Right renal pelvis (tissue), 4 donors: ENCODE data around the gene TTC38. TPM values are rescaled to one million over a fixed set of nuclear protein-coding genes. Genes with fewer than 3 reads are reported as not detected.

ENCODE experiments used
- DNase-seq, 4 donors: peaks; one replicate each; pipeline ENCODE4 v3.0.0-alpha.2; 2013; ENCODE audit warnings: low read depth in 4 of 4, low spot score in 3 of 4, missing footprints in 1 of 4
- polyA plus RNA-seq, 4 donors: library from polyadenylated mRNA; unstranded; fragments of 120-200 nt; gene quantifications; one replicate each; pipeline ENCODE4 v1.2.1, GENCODE V29; 2013; ENCODE audit not compliant: insufficient read length in 4 of 4

The TTC38 gene
- polyA plus RNA-seq, 4 donors: 45.5 to 68.1 (median 53.0) TPM

GRCh38 chr22:46322711-46323110, 54.9 kb downstream of the TTC38 start:
- no peak for DNase-seq

DNA sequence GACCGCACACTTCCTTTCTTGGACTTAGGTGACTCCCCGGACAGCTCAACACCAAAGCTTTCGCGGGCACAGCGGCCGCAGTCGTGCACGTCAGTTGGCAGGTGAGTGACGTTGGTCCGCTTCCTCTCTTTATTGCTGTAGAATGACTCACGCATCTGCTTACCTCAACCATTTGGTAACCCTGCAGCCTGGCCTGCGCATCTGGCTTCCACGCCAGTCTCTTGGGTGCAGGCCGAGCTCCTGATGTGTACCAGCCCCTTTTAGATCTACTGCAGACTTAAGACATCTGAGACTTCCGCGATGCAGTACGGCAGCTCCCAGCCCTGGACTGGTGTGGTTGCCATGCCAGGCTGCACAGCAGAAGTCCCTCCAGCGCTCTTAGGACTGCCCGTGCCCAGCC, 55.4 kb downstream of the TTC38 start:
- no peak for DNase-seq

GRCh38 chr22:46326066-46326680, 58.4 kb downstream of the TTC38 start:
- DNase-seq: no peak

DNA sequence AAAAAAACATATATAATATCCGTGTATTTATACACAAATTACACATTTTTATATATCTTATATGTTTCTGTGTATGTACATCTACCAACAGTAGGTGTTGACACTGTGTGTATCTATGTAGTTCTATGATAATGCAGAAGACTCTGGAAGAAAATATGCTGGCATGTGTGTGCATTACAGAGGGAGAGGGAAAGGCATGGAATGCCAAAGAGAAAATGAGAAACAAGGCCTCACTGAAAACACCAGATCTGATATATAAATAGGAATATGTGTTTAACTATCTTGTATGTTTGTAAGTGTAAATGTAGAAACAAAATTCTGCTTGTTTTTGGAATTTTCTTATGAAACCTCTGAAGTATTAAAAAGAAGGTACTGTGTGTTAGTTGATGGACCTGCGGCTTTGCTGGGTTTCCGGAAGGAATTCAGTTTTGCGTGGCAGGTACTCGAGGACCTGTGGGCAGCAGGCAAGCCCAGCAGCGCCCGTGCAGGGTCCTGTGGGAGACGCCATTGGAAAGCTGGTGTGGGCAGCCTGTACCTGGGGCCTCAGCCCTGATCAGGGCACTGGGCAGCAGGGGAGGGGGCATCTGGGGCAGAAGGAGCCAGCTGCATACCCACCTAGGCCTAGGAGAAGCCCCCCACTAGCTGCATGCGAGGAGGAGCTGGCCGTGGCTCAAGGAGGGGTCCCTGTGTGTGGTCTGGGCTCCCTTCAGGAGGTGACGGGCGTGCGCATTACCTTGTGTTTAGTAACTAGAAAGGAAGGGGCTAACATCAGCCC, 60.1 kb downstream of the TTC38 start:
- no peak for DNase-seq

GRCh38 chr22:46328797-46329196, 61.0 kb downstream of the TTC38 start:
- no peak for DNase-seq

GRCh38 chr22:46329616-46330015, 61.8 kb downstream of the TTC38 start:
- DNase-seq: no peak

DNA sequence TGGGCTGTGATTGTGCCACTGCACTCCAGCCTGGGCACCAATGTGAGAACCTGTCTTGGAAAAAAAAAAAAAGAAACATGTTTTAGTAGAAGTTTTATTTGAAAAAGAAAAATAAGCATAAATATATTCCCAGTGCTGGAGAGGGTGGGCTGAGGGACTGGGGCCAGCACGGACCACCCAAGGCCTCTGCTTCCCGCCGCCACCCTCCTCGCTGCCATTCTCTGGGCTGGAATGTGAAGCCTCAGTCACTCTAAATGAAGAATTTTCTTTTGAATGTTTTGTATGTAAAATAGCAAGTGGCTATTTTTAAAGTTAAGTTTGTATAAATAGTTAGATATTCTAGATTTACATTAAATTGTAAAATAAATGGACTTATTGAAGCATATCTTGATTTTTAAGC, 62.6 kb downstream of the TTC38 start:
- DNase-seq: no peak

GRCh38 chr22:46331496-46331895, 63.7 kb downstream of the TTC38 start:
- DNase-seq: no peak

DNA sequence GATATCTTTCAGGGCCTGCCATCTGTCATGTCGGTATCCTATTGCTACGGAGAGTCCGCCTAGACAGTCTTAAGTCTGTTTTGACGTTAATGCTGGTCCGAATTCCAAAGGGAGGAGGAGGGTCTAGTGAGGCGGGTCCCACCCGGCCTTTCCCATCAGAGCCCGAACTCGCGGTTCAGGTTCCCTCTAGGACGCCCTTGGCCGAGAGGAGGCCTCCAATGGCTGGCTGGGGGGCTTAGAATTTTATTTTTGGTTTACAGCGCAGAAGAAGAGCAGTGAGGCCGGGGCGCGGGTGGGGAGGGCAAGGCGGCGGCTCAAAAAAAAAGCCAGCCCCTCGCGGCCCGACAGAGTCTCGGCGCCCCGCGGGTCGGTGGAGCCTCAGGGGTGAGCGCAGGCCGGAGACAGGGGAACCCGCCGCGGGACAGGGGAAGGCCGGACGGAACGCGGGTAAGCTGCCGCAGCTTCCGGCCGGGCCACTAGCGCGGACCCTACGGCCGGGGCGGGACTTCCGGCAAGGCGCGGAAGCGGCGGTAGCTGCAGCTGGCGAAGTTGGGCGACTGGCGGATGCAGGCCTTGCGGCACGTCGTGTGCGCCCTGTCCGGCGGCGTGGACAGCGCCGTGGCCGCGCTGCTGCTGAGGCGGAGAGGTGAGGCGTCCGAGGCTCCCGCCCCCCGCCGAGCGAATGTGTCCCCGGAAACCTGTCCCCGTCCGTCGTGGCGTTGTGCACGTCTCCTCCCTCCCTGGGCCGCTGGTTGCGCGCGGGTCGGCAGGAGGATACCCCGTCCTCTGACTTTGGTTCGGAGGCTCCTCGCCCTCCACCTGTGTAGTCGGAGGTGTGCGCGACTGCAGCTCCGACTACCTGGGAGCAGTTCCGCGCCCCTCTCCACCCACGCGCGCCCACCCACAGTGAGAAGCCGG, 67.7 kb downstream of the TTC38 start, which contains the start of gene TRMU:
Gene TRMU (plus strand): TSS at position 514 of the 918 bp plus-strand sequence. CDS start 51 bp downstream, at position 565.
- peak; percentile 72 to 77 (median 73) for DNase-seq

DNA sequence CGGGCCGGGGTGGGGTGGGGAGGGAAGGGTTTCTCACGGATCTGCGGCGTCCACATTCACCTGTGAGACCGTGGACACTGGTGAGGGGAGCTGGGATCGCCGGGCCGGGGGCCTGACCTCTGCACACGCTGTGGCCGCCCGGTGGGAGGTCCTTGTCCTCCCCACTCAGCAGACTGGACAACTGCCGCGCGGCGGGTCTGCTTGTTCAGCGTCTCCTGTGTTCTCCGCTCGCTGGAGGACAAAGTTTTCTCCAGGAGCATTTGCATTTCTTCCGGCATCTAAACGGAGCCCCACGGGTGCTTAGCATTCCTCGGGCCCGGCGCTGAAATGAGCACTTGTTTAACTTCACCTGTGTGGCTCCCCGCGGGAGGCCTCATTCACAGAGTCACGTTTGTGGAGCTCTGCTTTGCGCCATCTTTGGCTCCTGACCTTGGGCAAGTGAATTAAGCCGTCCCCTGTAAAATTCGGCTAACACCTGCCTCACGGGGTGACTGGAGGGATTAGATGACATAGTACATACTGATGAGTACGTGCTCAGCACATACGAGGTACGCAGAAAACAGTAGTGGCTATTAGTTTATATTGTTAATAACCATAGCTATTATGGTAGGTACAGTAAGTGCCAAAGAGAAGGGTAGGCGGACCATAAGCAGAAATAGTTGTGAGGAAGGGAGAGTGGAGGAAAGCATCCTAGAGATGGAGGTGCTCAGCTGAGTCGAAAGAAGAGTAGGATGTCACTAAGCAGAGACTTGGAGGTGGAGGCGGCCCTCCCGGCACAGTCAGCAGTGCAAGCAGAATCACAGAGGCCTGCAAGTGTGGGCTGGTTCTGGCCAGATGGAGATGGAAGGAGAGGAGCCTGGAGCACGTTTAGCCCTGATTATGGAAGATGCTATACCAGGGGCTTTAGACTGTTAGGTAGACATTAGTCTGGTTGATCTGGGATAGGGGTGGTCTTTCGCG, 68.6 kb downstream of the TTC38 start:
- DNase-seq: no peak

GRCh38 chr22:46337870-46338269, 70.1 kb downstream of the TTC38 start:
- DNase-seq: no peak

DNA sequence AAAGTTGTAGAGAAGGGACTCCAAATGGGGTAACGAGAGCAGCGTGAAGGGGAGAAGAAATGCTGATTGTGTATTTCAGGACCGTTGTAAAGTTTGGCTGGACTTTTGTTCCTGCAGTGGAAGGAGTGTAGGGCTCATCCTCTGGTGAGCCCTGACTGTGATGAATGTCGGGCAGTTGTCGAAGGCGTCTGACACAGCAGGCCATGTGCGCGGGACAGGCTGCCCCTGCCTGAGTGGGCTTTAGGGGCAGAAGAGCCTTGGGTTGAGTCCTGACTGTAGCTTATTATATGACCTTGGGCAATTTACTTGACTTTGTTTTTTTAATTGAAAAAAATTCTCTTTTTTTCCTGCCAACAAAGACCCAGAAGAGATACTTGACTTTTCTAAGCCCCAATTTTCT, 70.8 kb downstream of the TTC38 start:
- DNase-seq: no peak

- no peak for DNase-seq
Observed at GRCh38 chr22:46339956-46340355, 72.1 kb downstream of the TTC38 start.

- DNase-seq: no peak
Observed at GRCh38 chr22:46340676-46341075, 72.9 kb downstream of the TTC38 start.

Other genes starting within 250 kb of the TTC38 start
- 10 to 100 TPM; 25.7 to 31.6 (median 26.5) TPM for gene PPARA, start 117.5 kb upstream of the TTC38 start, polyA plus RNA-seq
- 10 to 100 TPM; 11.2 to 14.9 (median 13.9) TPM for gene CDPF1, start 17.7 kb upstream of the TTC38 start, polyA plus RNA-seq
- under 1 TPM; 0.22 to 0.49 (median 0.35) TPM for gene PKDREJ, start 4.7 kb upstream of the TTC38 start, polyA plus RNA-seq
- gene GTSE1, start 28.9 kb downstream of the TTC38 start, polyA plus RNA-seq: 10 to 100 TPM; 14.4 to 18.4 (median 15.7) TPM
- 10 to 100 TPM; 44.0 to 54.8 (median 49.9) TPM for gene TRMU, start 67.7 kb downstream of the TTC38 start, polyA plus RNA-seq